ENCODE results near the gene GLRX2.

Gene GLRX2

GRCh38 chr1:193111641-193112090, 6.5 kb upstream of the GLRX2 start:
- DNase-seq, result no peak

DNA sequence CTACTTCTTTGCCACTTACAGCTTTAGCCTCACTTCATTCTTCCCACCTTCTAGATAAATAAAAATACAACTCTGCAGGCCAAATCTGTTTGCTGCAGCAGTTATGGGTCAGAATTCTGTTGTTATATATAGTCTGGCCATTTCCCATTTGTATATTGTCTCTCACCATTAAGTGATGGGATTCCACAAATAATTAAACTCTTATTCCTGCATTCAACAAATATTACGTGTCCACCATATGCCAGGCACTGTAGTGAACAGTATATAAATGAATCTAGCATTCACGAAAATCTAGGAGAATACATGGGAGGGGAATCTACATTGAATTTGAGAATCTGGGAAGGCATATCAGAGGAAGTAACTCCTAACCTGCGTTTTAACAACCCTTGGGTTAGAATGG, 5.7 kb upstream of the GLRX2 start:
- DNase-seq, result no peak

DNA sequence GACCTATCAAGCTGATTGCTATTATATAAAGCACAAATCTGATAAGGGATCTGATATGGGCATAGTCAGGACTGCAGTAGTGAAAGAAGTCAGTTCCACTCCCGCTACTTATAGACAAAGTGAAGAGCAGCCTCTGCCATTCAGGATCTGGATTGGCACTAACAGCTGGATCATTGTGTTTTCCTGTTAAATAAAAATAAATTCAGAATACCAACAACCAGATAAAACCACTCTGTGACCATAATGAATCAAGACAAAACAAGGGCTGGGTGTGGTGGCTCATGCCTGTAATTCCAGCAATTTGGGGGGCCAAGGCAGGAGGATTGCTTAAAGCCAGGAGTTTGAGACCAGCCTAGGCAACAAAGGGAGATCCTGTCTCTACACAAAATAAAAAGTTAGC, 5.0 kb upstream of the GLRX2 start:
- DNase-seq, result no peak

DNA sequence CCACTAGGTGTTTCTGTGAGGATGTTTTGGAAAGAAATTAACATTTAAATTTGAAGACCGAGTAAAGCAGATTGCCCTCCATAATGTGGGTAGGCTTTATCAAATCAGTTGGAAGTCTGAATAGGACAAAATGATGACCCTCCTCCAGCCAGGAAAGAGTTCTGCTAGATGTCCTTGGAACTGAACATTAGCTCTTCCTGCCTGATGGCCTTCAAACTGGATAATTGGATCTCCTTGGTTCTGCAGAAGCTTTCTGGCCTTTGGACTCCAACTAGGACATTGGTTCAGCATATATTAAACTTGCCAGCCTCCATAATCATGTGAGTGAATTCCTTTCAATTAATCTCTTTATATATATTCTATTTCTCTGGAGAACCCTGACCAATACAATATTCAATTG, 4.4 kb upstream of the GLRX2 start:
- no peak for DNase-seq

GRCh38 chr1:193108471-193108870, 3.3 kb upstream of the GLRX2 start:
- no peak for DNase-seq

DNA sequence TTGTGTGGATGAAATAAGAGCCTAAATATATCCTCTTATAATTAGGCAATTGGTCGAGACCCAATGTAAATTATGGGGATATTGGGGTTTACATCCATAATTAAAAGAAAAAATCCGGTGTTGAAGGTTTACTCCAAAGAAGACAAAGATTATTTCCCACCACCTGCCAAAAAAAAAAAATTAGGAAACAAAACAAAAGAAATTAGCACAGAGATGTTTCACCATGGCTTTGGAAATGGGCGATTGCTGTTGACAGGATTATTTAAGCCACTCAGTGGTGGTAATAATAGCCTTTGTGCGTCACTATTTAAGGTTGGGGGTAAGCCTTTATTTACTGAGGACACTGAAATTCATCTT, 585 bp upstream of the GLRX2 start:
- no peak for DNase-seq

GRCh38 chr1:193104502-193104906, 710 bp downstream of the GLRX2 start:
- no peak for DNase-seq

- DNase-seq, result no peak
These were observed 1.3 kb downstream of the GLRX2 start for GRCh38 chr1:193103759-193104501.

DNA sequence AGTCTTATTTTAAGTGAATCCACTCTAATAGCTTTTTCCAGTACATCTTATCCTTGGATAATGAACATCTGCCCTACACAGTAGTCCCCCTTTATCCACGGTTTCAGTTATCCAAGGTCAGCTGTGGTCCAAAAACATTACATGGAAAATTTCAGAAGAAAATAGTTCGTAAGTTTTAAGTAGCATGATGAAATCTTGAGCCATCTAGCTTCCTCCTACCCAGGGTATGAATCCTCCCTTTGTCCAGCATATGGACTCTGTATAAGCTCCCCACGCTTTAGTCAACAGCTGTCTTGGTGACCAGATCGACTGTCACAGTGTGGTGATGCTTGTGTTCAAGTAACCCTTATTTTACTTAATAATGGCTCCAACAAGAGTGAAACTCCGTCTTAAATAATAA, 2.6 kb downstream of the GLRX2 start:
- no peak for DNase-seq

GRCh38 chr1:193094112-193094511, 11.1 kb downstream of the GLRX2 start:
- DNase-seq, result no peak

- no peak for DNase-seq
These were observed 14.3 kb downstream of the GLRX2 start for GRCh38 chr1:193090865-193091264.

DNA sequence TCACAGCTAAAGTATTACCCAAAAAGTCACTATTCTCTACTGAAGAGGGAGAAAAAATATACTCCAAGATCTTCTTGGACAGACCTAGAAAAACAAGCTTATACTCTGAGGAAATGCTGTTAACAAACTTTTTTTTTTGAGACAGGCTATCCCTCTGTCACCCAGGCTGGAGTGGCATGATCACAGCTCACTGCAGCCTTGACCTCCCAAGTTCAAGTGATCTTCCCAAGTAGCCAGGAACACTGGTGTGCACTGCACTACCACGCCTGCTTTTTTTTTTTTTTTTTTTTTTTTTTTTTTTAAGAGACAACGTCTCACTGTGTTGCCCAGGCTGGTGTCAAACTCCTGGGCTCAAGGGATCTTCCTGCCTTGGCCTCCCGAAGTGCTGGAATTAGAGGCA, 17.3 kb downstream of the GLRX2 start:
- DNase-seq, result no peak

- no peak for DNase-seq
These were observed 18.9 kb downstream of the GLRX2 start for GRCh38 chr1:193086342-193086741.

- no peak for DNase-seq
These were observed 20.0 kb downstream of the GLRX2 start for GRCh38 chr1:193085263-193085662.

DNA sequence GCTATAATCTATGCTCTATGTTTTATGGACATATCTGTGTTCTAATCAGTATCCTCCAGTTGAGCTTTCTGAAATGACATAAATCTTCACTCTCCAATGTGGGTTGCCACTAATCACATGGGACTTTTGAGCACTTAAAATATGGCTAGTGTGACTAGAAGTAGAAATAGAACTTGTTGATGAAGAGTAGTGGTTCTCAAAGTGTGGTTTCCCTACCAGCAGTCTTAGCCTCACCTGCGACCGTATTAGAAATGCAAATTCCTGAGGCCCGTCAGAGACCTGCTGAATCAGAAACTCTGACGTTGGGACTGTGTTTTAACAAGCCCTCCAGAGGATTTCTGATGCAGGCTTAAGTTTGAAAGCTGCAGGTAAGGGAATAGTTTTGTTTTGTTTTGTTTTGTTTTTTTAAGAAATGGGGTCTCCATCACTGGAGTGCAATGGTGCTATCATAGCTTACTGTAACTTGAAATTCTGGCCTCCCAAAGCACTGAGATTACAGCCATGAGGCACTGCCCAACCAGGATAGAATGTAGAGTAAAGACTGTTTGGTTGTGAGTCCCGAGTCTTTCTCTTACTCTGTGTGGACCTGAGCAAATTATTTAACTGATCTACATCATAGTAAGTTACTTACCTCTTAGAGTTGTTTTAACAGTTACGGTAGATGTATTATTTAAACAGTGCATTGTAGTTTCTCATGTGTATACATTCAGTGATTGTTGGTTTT, 21.7 kb downstream of the GLRX2 start:
- DNase-seq, result no peak

DNA sequence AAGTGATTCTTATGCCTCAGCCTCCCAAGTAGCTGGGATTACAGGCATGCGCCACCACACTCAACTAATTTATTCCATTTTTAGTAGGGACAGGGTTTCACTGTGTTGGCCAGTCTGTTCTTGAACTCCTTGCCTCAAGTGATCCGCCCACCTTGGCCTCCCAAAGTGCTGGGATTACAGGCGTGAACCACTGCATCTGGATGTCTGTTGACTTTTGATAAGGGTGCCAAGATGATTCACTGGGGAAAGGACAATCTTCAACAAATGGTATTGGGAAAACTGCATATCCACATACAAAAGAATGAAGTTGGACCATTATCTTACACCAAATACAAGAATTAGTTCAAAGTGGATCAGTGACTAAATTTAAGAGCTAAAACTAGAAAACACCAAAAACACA, 26.0 kb downstream of the GLRX2 start:
- no peak for DNase-seq

DNA sequence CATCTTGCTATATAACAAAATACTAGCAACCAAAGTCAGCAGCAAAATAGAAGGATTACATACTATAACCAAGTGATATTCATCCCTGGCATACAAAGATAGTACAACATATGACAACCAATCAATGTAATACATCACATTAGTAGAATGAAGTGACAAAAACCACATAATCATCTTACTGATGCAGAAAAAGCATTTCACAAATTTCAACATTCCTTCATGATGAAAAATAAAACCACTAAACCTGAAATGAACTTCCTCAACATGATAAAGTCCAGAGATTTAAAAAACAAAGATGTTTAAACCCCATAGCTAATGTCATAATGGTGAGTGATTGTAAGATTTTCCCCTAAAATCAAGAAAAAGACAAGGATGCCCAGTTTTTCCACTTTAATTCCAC, 27.2 kb downstream of the GLRX2 start:
- DNase-seq, result no peak

DNA sequence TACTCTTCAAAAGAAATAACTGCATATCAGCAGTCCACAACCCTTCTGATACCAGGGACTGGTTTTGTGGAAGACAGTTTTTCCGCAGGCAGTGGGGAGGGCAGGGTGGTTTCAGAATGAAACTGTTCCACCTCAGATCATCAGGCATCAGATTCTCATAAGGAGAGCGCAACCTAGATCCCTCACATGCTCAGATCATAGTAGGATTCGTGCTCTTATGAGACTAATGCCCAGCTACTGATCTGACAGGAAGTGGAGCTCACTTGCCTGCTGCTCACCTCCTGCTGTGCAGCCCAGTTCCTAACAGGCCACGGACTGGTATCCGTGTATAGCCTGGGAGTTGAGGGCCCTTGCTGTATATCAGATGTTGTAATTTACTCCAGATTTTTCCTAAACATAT, 34.3 kb downstream of the GLRX2 start:
- peak; percentile 16 for DNase-seq

- no peak for DNase-seq
These were observed 34.8 kb downstream of the GLRX2 start for GRCh38 chr1:193070386-193070753.

GRCh38 chr1:193069748-193070385, 35.3 kb downstream of the GLRX2 start:
- DNase-seq, result no peak

DNA sequence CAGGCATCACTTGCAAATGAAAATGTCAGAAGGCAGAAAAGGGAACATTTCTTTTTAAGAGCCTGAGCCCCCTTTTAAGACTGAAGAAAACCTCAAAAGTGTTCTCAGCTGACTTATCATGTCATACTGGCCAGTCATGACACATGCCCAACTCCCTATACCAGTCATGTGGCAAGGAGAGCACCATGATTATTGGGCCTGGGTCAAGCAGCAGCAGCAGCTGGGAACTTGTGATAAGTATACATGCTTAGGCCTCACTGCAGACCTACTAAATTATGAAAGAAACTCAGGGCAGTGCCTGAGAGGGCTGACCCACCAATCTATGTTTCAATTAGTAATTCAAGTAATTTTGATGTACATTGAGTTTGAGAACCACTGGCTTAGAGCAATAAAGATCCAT, 37.2 kb downstream of the GLRX2 start:
- no peak for DNase-seq

- no peak for DNase-seq
These were observed 38.6 kb downstream of the GLRX2 start for GRCh38 chr1:193066606-193067005.

GRCh38 chr1:193065954-193066353, 39.3 kb downstream of the GLRX2 start:
- no peak for DNase-seq

All from stimulated activated CD4-positive, alpha-beta T cell treated with anti-CD3 and anti-CD28 coated beads, Interleukin-1b, Interleukin-23, amount 100 ng/mL, for 48 hours (primary cell).